Activated naive CD4-positive, alpha-beta T cell treated with anti-CD3 and anti-CD28 coated beads, Interleukin-2, amount 50 U/mL, for 72 hours (primary cell): Measurements from ENCODE around the gene INIP. TPM values are rescaled to one million over a fixed set of nuclear protein-coding genes. Genes with fewer than 3 reads are reported as not detected.
A peak's percentile ranks its signal among the peaks of the same experiment; 100 is the strongest.
"Not testable (repeated sequence)": the region's sequence is repeated elsewhere in the genome, so short reads cannot be mapped to it uniquely, and the experiment has no call there.

Source experiments
- ATAC-seq, 2 donors: fragments of 150-1000 bp; cut with Tn5 transposase; 2 replicates each; pipeline ENCODE4 v1.10.0; 2021; ENCODE audit warnings: mild to moderate bottlenecking in 2 of 2, moderate library complexity in 2 of 2
- DNase-seq, 2 donors: peaks; one replicate each; pipeline ENCODE4 v3.0.0; 2021 to 2022; ENCODE audit warnings: low spot score in 2 of 2
- H3K27ac Mint-ChIP-seq, 2 donors: one replicate each; pipeline ENCODE4 v1.8.0; 2022; ENCODE audit warnings: mild to moderate bottlenecking in 2 of 2, mixed read lengths in 2 of 2
- H3K36me3 Mint-ChIP-seq, 2 donors: one replicate each; pipeline ENCODE4 v1.8.0; 2022; ENCODE audit warnings: mixed read lengths in 2 of 2
- H3K9me3 Mint-ChIP-seq, 2 donors: one replicate each; pipeline ENCODE4 v1.8.0; 2022; ENCODE audit warnings: mixed read lengths in 2 of 2
- total RNA-seq, 2 donors: library from RNA; stranded (reverse); gene quantifications; one replicate each; pipeline ENCODE4 v1.2.3, GENCODE V29; 2022

INIP gene
- total RNA-seq, 2 donors from 2014 or later, result 34.1 to 38.4 TPM

GRCh38 chr9:112705768-112706427 is 12.0 kb downstream of the INIP start:
- Mint-ChIP-seq H3K36me3 (peaks cover 0 to 10% of the 10 kb centered on the region in 2 donors), H3K27ac (no peak overlapping the region), H3K9me3 (no peaks in the 10 kb centered on the region)
- no peak for ATAC-seq
- no peak for DNase-seq

DNA sequence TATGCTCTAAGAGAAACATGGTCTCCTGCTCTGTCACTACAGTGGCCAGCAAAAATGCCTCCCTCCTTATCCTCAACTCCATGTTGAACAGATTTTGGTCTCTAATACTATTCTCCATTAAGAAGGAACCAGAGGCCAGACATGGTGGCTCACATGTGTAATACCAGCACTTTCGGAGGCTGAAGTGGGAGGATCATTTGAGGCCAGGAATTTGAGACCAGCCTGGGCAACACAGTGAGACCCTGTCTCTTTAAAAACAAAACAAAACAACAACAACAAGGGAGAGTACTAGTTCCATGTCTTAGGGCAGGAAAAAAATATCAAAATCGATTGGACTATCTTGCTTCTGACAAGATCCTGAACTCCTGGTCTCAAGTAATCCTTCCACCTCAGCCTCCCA is 14.6 kb downstream of the INIP start:
- peaks cover 0 to 10% of the 10 kb centered on the region in 2 donors for H3K36me3 Mint-ChIP-seq
- H3K9me3 Mint-ChIP-seq, result no peaks in the 10 kb centered on the region
- H3K27ac Mint-ChIP-seq, result no peak overlapping the region
- no peak for DNase-seq
- no peak for ATAC-seq

DNA sequence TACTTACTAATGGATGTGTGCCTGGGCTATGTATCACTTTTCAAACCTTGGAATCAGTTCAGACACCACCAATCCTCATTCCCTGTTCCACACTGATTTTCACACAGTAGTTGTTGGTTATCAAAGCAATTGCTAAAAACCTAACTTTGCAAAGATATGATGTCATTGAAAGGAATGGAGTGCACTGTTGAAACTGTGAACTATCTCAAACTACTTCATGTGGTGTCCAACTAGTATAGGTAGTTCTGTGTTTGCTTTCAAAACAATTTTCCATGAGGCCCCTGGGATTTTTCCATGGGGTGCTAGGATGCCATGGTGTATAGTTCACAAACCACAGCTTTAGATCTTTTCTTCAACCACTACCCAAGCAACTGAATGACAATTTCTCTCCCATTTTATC is 17.8 kb downstream of the INIP start:
- Mint-ChIP-seq H3K9me3 (no peaks in the 10 kb centered on the region), H3K27ac (no peak overlapping the region), H3K36me3 (peaks cover 0 to 26% of the 10 kb centered on the region in 2 donors)
- DNase-seq, result no peak
- ATAC-seq, result peak in 1 of 2 donors; percentile 64

- peaks cover 0 to 26% of the 10 kb centered on the region in 2 donors for H3K36me3 Mint-ChIP-seq
- ATAC-seq (peak; percentile 44 to 46), DNase-seq (no peak)
- H3K27ac Mint-ChIP-seq, result no peak overlapping the region
- H3K9me3 Mint-ChIP-seq, result no peaks in the 10 kb centered on the region
Measured at GRCh38 chr9:112699230-112699629, 18.7 kb downstream of the INIP start.

DNA sequence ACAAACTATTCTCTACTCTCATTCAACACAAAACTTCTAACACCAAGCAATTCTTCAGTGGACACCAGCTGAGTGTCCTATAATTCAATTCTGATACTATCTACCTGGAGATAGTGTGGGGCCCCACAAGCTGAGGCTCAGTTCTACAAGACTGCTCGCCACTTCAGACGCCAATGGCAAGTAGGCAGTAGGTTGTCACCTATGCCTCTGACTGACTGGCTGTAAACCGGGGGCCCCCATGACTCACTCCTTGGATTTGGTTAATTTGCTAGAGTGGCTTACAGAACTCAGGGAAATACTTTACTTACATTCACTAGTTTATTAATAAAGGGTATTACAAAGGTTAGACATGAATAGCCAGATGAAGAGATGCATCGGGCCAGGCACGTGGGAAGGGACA is 21.5 kb downstream of the INIP start:
- Mint-ChIP-seq H3K36me3 (peaks cover under 1 to 26% of the 10 kb centered on the region in 2 donors), H3K9me3 (no peaks in the 10 kb centered on the region), H3K27ac (no peak overlapping the region)
- no peak for DNase-seq
- no peak for ATAC-seq

DNA sequence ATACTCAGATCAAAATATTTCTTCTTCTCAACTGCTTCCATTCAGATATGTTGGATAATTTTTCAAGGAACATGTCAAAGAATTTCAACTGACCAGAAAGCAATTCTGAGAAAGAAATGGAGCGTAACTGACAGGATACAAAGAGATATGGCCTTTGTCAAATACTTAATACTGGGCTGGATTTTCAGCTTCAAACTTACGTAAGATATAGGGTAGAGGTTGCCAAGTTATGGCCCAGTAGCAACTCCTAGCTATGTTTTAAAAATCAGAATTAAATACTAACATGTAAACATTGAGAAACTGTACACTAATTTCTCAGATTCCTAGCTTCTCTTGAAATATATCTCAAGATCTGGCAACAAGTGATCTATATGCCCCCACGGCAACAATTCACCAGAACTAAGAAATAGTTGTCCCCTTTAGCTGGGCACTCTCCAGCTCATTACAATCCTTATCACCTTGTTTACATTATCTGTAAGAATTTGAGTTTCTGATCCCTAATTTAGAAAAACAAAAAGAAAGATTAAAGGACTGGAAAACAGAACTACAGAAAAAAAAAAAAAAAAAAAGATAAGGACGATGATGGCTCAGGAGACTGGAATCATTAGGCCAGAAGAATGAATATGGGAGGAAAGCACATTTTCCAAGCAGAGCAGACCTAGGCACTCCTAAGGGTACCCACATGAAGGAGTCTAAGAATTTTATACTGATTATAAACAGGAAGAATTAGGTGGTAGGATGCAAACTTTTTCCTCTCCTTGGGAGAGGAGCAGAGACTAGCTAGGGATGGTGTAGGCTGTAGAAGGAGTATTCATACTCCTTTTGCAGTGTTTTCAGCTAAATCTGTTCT is 23.0 kb downstream of the INIP start:
- DNase-seq (no peak), ATAC-seq (no peak)
- no peak overlapping the region for H3K27ac Mint-ChIP-seq
- H3K36me3 Mint-ChIP-seq, result peaks cover 6 to 23% of the 10 kb centered on the region in 2 donors
- H3K9me3 Mint-ChIP-seq, result no peaks in the 10 kb centered on the region

DNA sequence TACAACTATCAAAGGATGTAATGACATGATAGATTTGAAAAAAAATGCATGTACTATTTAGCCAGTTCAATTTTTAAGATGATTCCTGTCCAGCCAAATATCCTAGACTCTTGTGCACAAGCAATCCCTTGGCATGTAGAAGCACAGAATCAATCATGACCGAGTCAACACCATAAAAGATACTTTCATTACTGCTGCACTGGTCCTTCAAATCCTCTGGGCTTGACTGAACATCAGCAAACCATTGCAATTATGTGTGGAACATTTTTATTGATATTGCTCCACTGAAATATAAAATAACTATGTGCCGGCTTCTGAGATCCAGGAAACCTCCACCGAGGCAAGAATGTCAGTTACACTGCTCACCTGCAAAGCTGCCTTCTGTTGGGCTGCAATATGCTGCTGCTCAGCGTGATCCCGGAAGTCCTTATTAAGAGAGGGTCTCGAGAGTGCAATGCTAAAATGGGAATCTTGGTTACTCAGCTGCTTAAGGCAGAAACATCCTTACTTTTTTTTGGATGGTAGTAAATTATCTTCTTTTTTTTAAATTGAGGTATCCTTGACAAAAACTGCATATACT is 28.7 kb downstream of the INIP start:
- H3K36me3 Mint-ChIP-seq, result peaks cover 10 to 12% of the 10 kb centered on the region in 2 donors
- ATAC-seq (no peak), DNase-seq (no peak)
- no peak overlapping the region for H3K27ac Mint-ChIP-seq
- no peaks in the 10 kb centered on the region for H3K9me3 Mint-ChIP-seq

DNA sequence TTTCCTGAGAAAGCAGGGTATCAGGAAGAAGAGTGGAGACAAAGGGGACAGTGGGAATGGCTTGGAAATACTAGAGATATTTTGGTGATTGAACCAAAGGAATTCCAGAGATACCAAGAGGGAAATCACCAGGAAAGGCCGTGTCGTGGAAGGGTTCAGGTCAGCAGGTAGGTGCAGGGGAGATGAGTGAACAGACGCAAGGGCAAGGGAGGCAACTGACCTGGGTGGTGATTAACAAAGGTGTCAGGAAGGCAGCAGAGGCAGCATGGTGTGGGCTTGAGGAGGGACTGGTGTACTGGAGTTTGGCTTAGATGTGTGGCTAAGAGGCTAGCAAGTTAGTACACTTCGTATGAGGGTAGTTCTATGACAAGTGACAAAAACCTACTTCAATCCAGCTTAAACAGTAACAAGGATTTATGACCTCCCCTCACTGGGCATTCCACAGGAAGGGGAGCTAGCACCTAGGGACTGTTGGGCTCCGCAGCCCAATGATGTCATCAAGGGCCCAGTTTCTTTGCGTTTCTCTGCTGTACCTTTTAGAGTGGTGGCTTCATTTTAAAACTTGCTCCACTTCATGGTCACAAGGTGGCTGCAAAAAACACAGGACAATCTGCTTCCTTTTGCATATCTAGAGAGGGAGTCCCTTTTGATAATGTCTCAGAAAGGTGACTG is 37.0 kb downstream of the INIP start:
- peaks cover 19 to 23% of the 10 kb centered on the region in 2 donors for H3K9me3 Mint-ChIP-seq
- peaks cover 15 to 22% of the 10 kb centered on the region in 2 donors for H3K36me3 Mint-ChIP-seq
- DNase-seq (no peak), ATAC-seq (no peak)
- no peak overlapping the region for H3K27ac Mint-ChIP-seq

GRCh38 chr9:112677040-112677439 is 40.9 kb downstream of the INIP start:
- H3K36me3 Mint-ChIP-seq, result peaks cover 12 to 13% of the 10 kb centered on the region in 2 donors
- peaks cover 19 to 26% of the 10 kb centered on the region in 2 donors for H3K9me3 Mint-ChIP-seq
- ATAC-seq (no peak), DNase-seq (no peak)
- no peak overlapping the region for H3K27ac Mint-ChIP-seq

- peaks cover 5 to 13% of the 10 kb centered on the region in 2 donors for H3K36me3 Mint-ChIP-seq
- peaks cover 8 to 14% of the 10 kb centered on the region in 2 donors for H3K9me3 Mint-ChIP-seq
- DNase-seq, ATAC-seq, H3K27ac Mint-ChIP-seq: not testable (repeated sequence)
Measured at GRCh38 chr9:112673221-112673620, 44.7 kb downstream of the INIP start.

- no peak overlapping the region for H3K27ac Mint-ChIP-seq
- DNase-seq, result no peak
- H3K36me3 Mint-ChIP-seq, result no peaks in the 10 kb centered on the region
- peaks cover 0 to 4% of the 10 kb centered on the region in 2 donors for H3K9me3 Mint-ChIP-seq
- no peak for ATAC-seq
Measured at GRCh38 chr9:112670991-112671625, 46.8 kb downstream of the INIP start.

DNA sequence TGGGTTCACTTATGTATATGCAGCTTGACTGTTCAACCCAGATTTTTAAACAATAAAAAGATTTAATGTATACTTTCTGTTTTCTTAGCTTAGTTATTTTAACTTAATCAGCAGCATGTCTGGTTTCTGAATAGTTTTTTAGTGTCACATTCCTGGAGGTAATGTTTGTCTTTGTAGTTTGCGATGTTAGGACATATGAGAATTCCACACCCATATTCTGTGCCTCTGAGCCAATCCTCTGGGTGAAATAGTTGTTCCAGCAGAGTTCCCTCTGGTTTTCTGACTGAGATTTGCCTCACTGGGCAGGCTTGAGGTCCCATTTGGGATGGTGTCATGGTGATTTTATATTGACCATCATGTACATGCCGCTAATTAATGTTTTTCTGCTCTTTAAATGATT is 48.6 kb downstream of the INIP start:
- H3K9me3 Mint-ChIP-seq, result peaks cover 0 to 4% of the 10 kb centered on the region in 2 donors
- no peak overlapping the region for H3K27ac Mint-ChIP-seq
- no peak for ATAC-seq
- H3K36me3 Mint-ChIP-seq, result no peaks in the 10 kb centered on the region
- no peak for DNase-seq

DNA sequence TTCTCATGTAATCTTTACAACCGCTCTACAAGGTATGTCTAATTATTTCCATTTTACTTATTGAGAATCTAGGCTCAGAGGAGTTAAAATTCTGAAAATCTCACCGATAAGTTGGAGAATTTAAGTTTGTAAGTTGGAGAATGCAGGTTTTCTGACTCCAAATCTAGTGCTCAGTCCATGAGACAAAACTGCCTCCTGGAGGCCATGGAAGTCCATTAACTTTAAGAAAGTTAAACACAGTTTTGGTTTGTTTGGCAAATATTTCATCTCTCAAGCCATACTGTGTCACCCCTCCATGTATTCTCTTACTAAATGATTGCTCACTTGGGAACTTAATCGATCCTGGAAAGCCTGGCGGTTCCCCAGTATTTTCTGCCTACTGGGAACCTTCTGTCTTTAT is 52.6 kb downstream of the INIP start:
- H3K36me3 Mint-ChIP-seq, result no peaks in the 10 kb centered on the region
- ATAC-seq, result no peak
- no peak overlapping the region for H3K27ac Mint-ChIP-seq
- H3K9me3 Mint-ChIP-seq, result no peaks in the 10 kb centered on the region
- no peak for DNase-seq

- peaks cover 0 to under 1% of the 10 kb centered on the region in 2 donors for H3K36me3 Mint-ChIP-seq
- DNase-seq (no peak), ATAC-seq (no peak)
- no peaks in the 10 kb centered on the region for H3K9me3 Mint-ChIP-seq
- H3K27ac Mint-ChIP-seq, result no peak overlapping the region
Measured at GRCh38 chr9:112664531-112664930, 53.4 kb downstream of the INIP start.

DNA sequence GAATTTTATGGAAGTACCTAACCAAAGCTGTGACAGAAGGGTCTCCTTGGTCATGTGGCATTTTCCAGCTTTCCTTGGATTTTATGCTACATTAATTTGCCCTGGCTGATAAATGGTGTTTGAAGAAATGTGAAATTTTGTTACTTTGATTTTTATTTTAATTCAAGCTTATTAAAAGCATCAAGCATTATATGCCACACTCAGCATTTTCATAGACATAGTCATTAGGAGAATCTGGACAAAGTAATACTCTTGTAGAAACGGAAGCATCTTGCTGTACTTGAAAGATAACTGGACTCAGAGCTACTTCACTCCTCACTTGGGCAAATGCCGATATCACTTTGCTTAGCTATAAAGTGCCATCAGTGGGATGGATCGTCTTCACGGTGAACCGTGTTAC is 54.2 kb downstream of the INIP start:
- no peaks in the 10 kb centered on the region for H3K9me3 Mint-ChIP-seq
- H3K27ac Mint-ChIP-seq, result no peak overlapping the region
- ATAC-seq (no peak), DNase-seq (no peak)
- H3K36me3 Mint-ChIP-seq, result peaks cover 0 to 5% of the 10 kb centered on the region in 2 donors

GRCh38 chr9:112659906-112660305 is 58.0 kb downstream of the INIP start:
- DNase-seq, result no peak
- ATAC-seq, result no peak
- no peak overlapping the region for H3K27ac Mint-ChIP-seq
- H3K36me3 Mint-ChIP-seq, result peaks cover 0 to 5% of the 10 kb centered on the region in 2 donors
- H3K9me3 Mint-ChIP-seq, result no peaks in the 10 kb centered on the region
